Measurements from ENCODE around the gene PTPRU.

GRCh38 chr1:29284961-29285560 is 48.7 kb downstream of the PTPRU start:
- no peak for TF ChIP-seq CTCF (IDR thresholded peaks at IDR 0.05)
- TF ChIP-seq POLR2A (IDR thresholded peaks at IDR 0.05), result no peak
